ENCODE results near the gene BOLA1. TPM values are rescaled to one million over a fixed set of nuclear protein-coding genes. Genes with fewer than 3 reads are reported as not detected.
A peak's percentile ranks its signal among the peaks of the same experiment; 100 is the strongest.
"Not testable (repeated sequence)": the region's sequence is repeated elsewhere in the genome, so short reads cannot be mapped to it uniquely, and the experiment has no call there.

The BOLA1 gene
- total and polyA plus RNA-seq, 12 donors, result 12.2 to 63.8 (median 34.0) TPM

- Histone ChIP-seq H3K4me3 (no peak overlapping the region), H3K27me3 (no peaks in the 10 kb centered on the region), H3K27ac (no peak overlapping the region), H3K9me3 (replicated peaks in 1 of 3) (no peaks in the 10 kb centered on the region), H3K4me1 (replicated peaks in 1 of 2) (peaks cover 26 to 43% of the 10 kb centered on the region in 2 donors), H3K36me3 (replicated peaks in 1 of 2) (peaks cover 0 to 12% of the 10 kb centered on the region in 2 donors)
- 66 to 82% (median 77%) methylated on average over 2 of the region's 2 CpGs for WGBS, 4 donors
- TF ChIP-seq CTCF (IDR thresholded peaks at IDR 0.05) (no peak), POLR2A (IDR thresholded peaks at IDR 0.05) (no peak)
- intact Hi-C loops (cut with DNase I), result no loop called here
- DNase-seq, result no peak
These were observed 35.0 kb downstream of the BOLA1 start for GRCh38 chr1:149934356-149934755.

GRCh38 chr1:149936170-149936991 is 37.0 kb downstream of the BOLA1 start, which contains the start of gene MTMR11:
MTMR11 (minus strand) TSS chr1:149936879; CDS start chr1:149936647, 232 bp downstream.
- peak within 1 kb of the TSS in 3 of 4 donors; percentile 43 to 89 (median 62) for H3K4me3 ChIP-seq
- intact Hi-C loops (cut with DNase I), result no loop called here
- 14 to 19% (median 18%) methylated on average over 18 of the region's 18 CpGs for WGBS, 4 donors
- H3K4me1 ChIP-seq (replicated peaks in 1 of 2), result peaks cover 33 to 48% of the 10 kb centered on the region in 2 donors
- peak in 4 of 7 donors; percentile 58 to 73 (median 60) for DNase-seq
- no peak for TF ChIP-seq CTCF (IDR thresholded peaks at IDR 0.05)
- TF ChIP-seq POLR2A (IDR thresholded peaks at IDR 0.05), result no peak
- peak within 1 kb of the TSS; percentile 52 to 92 (median 61) for H3K27ac ChIP-seq
- H3K9me3 ChIP-seq (replicated peaks in 1 of 3), result no peaks in the 10 kb centered on the region
- no peaks in the 10 kb centered on the region for H3K27me3 ChIP-seq
- peaks cover 0 to 5% of the 10 kb centered on the region in 2 donors for H3K36me3 ChIP-seq (replicated peaks in 1 of 2)

GRCh38 chr1:149936992-149937705 is 37.8 kb downstream of the BOLA1 start:
- WGBS, 4 donors, result 15 to 22% (median 19%) methylated on average over 8 of the region's 8 CpGs
- Histone ChIP-seq H3K9me3 (replicated peaks in 1 of 3) (no peaks in the 10 kb centered on the region), H3K27ac (peak overlapping the region; percentile 52 to 92 (median 61)), H3K27me3 (no peaks in the 10 kb centered on the region), H3K36me3 (replicated peaks in 1 of 2) (peaks cover 0 to 5% of the 10 kb centered on the region in 2 donors), H3K4me1 (replicated peaks in 1 of 2) (peaks cover 33 to 46% of the 10 kb centered on the region in 2 donors), H3K4me3 (peak overlapping the region in 3 of 4 donors; percentile 43 to 89 (median 62))
- TF ChIP-seq CTCF (IDR thresholded peaks at IDR 0.05), result no peak
- TF ChIP-seq POLR2A (IDR thresholded peaks at IDR 0.05), result peak in 1 of 2 donors; percentile 70
- intact Hi-C loops (cut with DNase I), result no loop called here
- peak in 5 of 7 donors; percentile 43 to 79 (median 60) for DNase-seq

- Histone ChIP-seq H3K9me3 (replicated peaks in 1 of 3) (no peaks in the 10 kb centered on the region), H3K27me3 (no peaks in the 10 kb centered on the region), H3K4me1 (replicated peaks in 1 of 2) (peaks cover 33 to 52% of the 10 kb centered on the region in 2 donors), H3K36me3 (replicated peaks in 1 of 2) (peaks cover 0 to 5% of the 10 kb centered on the region in 2 donors), H3K27ac (peak overlapping the region; percentile 19 to 92 (median 61)), H3K4me3 (peak overlapping the region in 1 of 4 donors; percentile 62)
- DNase-seq, result peak in 1 of 7 donors; percentile 52
- intact Hi-C loops (cut with DNase I), result no loop called here
- no peak for TF ChIP-seq POLR2A (IDR thresholded peaks at IDR 0.05)
- TF ChIP-seq CTCF (IDR thresholded peaks at IDR 0.05), result no peak
These were observed 38.4 kb downstream of the BOLA1 start for GRCh38 chr1:149937759-149938158.

- H3K36me3 ChIP-seq (replicated peaks in 1 of 2); DNase-seq; H3K27me3 ChIP-seq; intact Hi-C loops (cut with DNase I); H3K9me3 ChIP-seq (replicated peaks in 1 of 3): not testable (repeated sequence)
- 25 to 34% (median 31%) methylated on average over 12 to 13 of the region's 13 CpGs for WGBS, 4 donors
- peak overlapping the region; percentile 62 to 92 (median 80) for H3K27ac ChIP-seq
- peaks cover 33 to 52% of the 10 kb centered on the region in 2 donors for H3K4me1 ChIP-seq (replicated peaks in 1 of 2)
- H3K4me3 ChIP-seq, result peak overlapping the region in 1 of 4 donors; percentile 42
These were observed 39.3 kb downstream of the BOLA1 start for GRCh38 chr1:149938668-149939003.
